ENCODE results near the gene BBS9. TPM values are rescaled to one million over a fixed set of nuclear protein-coding genes. Genes with fewer than 3 reads are reported as not detected.

The BBS9 gene
- total RNA-seq, 2 donors from 2014 or later: 9.3 to 10.9 TPM

GRCh38 chr7:33193308-33193864 lies 64.0 kb downstream of the BBS9 start:
- Histone ChIP-seq H3K27me3 (no peaks in the 10 kb centered on the region), H3K9me3 (no peaks in the 10 kb centered on the region), H3K9ac (ENCODE audit: low read depth in 2 of 2, low read length in 2 of 2) (no peak overlapping the region), H3K36me3 (no peaks in the 10 kb centered on the region), H3K4me1 (no peaks in the 10 kb centered on the region), H3K27ac (no peak overlapping the region), H3K4me3 (no peak overlapping the region)
- TF ChIP-seq CTCF (IDR thresholded peaks at IDR 0.05): no peak
- intact Hi-C loops (cut with DNase I): no loop called here
- DNase-seq: no peak

GRCh38 chr7:33195264-33195663 lies 65.9 kb downstream of the BBS9 start:
- H3K9me3 ChIP-seq: no peaks in the 10 kb centered on the region
- DNase-seq: no peak
- no peaks in the 10 kb centered on the region for H3K27me3 ChIP-seq
- H3K4me3 ChIP-seq: no peak overlapping the region
- no peaks in the 10 kb centered on the region for H3K36me3 ChIP-seq
- no peak for TF ChIP-seq CTCF (IDR thresholded peaks at IDR 0.05)
- H3K4me1 ChIP-seq: no peaks in the 10 kb centered on the region
- H3K27ac ChIP-seq: no peak overlapping the region
- intact Hi-C loops (cut with DNase I): no loop called here
- no peak overlapping the region for H3K9ac ChIP-seq (ENCODE audit: low read depth in 2 of 2, low read length in 2 of 2)

- DNase-seq: no peak
Measured at GRCh38 chr7:33196221-33196620, 66.9 kb downstream of the BBS9 start.

GRCh38 chr7:33200282-33200681 lies 70.9 kb downstream of the BBS9 start:
- Histone ChIP-seq H3K4me1 (no peaks in the 10 kb centered on the region), H3K27ac (no peak overlapping the region), H3K27me3 (no peaks in the 10 kb centered on the region), H3K36me3 (no peaks in the 10 kb centered on the region), H3K9me3 (no peaks in the 10 kb centered on the region), H3K4me3 (no peak overlapping the region), H3K9ac (ENCODE audit: low read depth in 2 of 2, low read length in 2 of 2) (no peak overlapping the region)
- no peak for TF ChIP-seq CTCF (IDR thresholded peaks at IDR 0.05)
- DNase-seq: no peak
- intact Hi-C loops (cut with DNase I): no loop called here

More at GRCh38 chr7:33196221-33196620, 66.9 kb downstream of the BBS9 start:
- no peak overlapping the region for H3K9ac ChIP-seq (ENCODE audit: low read depth in 2 of 2, low read length in 2 of 2)
- no peak overlapping the region for H3K27ac ChIP-seq
- no peaks in the 10 kb centered on the region for H3K36me3 ChIP-seq
- TF ChIP-seq CTCF (IDR thresholded peaks at IDR 0.05): no peak
- H3K27me3 ChIP-seq: no peaks in the 10 kb centered on the region
- H3K4me1 ChIP-seq: no peaks in the 10 kb centered on the region
- H3K9me3 ChIP-seq: no peaks in the 10 kb centered on the region
- no peak overlapping the region for H3K4me3 ChIP-seq
- intact Hi-C loops (cut with DNase I): no loop called here

GRCh38 chr7:33201821-33202220 lies 72.5 kb downstream of the BBS9 start:
- no peaks in the 10 kb centered on the region for H3K36me3 ChIP-seq
- no peaks in the 10 kb centered on the region for H3K27me3 ChIP-seq
- no peak overlapping the region for H3K27ac ChIP-seq
- no peak overlapping the region for H3K9ac ChIP-seq (ENCODE audit: low read depth in 2 of 2, low read length in 2 of 2)
- TF ChIP-seq CTCF (IDR thresholded peaks at IDR 0.05): no peak
- H3K4me3 ChIP-seq: no peak overlapping the region
- no peaks in the 10 kb centered on the region for H3K9me3 ChIP-seq
- intact Hi-C loops (cut with DNase I): no loop called here
- no peaks in the 10 kb centered on the region for H3K4me1 ChIP-seq
- DNase-seq: no peak

Measured in colonic mucosa (tissue), 4 donors.